ENCODE results near the gene FAM53A. TPM values are rescaled to one million over a fixed set of nuclear protein-coding genes. Genes with fewer than 3 reads are reported as not detected.

FAM53A gene
- total and polyA plus RNA-seq, 10 of the 15 experiments (the other 5 are each of a cell fraction or from before 2014, with no cell fraction given) = 0.02 to 0.87 (median 0.38) TPM; not detected in 2

- Histone ChIP-seq H4K20me1 (ENCODE audit: control insufficient read depth, insufficient read depth) (peaks cover 4% of the 10 kb centered on the region), H3K4me3 (no peak overlapping the region), H3K79me2 (ENCODE audit: control insufficient read depth, insufficient read depth, low read length) (peaks cover 70% of the 10 kb centered on the region), H3K9me3 (replicated peaks; ENCODE audit: control insufficient read depth, insufficient read depth, low read length) (no peaks in the 10 kb centered on the region), H3K36me3 (ENCODE audit: control insufficient read depth in 2 of 2, insufficient read depth in 2 of 2, low read length in 1 of 2) (peaks cover 4 to 6% of the 10 kb centered on the region in 2 experiments), H3K27me3 (replicated peaks in 1 of 2; ENCODE audit: control insufficient read depth in 2 of 2, insufficient read depth in 2 of 2, low read length in 1 of 2) (no peaks in the 10 kb centered on the region), H3K9ac (ENCODE audit: control insufficient read depth, insufficient read depth, low read length) (no peak overlapping the region), H2AFZ (ENCODE audit: control insufficient read depth, low read depth, low read length) (no peak overlapping the region), H3K4me1 (ENCODE audit: control insufficient read depth, insufficient read depth, low read length) (peaks cover 33% of the 10 kb centered on the region), H3K4me2 (ENCODE audit: control insufficient read depth, insufficient read depth) (no peak overlapping the region), H3K27ac (ENCODE audit: control insufficient read depth, insufficient read depth) (no peak overlapping the region)
- WGBS (ENCODE audit: insufficient coverage, insufficient replicate concordance, low lambda C conversion rate, missing lambda C conversion rate) = 93% methylated on average over 32 of the region's 32 CpGs
- ChIA-PET SMC1A (ENCODE audit: uncharacterized antibody, unreplicated experiment) (interaction anchor here (11.0 kb wide), 1 partner anchor 24 kb away, joined by 132 read pairs; no protein-coding TSS in a partner anchor), CTCF (interaction anchor here (15.5 kb wide), 1 partner anchor 24 kb away, joined by 317 read pairs; no protein-coding TSS in a partner anchor), POLR2A (interaction anchor here (0.7 kb wide), 1 partner anchor 8 kb away, joined by 3 read pairs; no protein-coding TSS in a partner anchor), RAD21 (ENCODE audit: unreplicated experiment) (interaction anchor here (1.3 kb wide), 1 partner anchor 9 kb away, joined by 3 read pairs; no protein-coding TSS in a partner anchor)
- no peak for TF ChIP-seq CTCF (IDR thresholded peaks at IDR 0.05 in 2 of 3, conservative IDR thresholded peaks at IDR 0.05 in 1 of 3; ENCODE audit: control insufficient read depth in 2 of 3, extremely low read depth in 1 of 3, insufficient read depth in 1 of 3, low read depth in 3 of 3, low read length in 3 of 3)
- TF ChIP-seq POLR2AphosphoS2 (IDR thresholded peaks at IDR 0.05; ENCODE audit: low read depth, low read length) = no peak
- TF ChIP-seq HCFC1 (IDR thresholded peaks at IDR 0.05; ENCODE audit: low read length) = no peak
- TF ChIP-seq CBFB (IDR thresholded peaks at IDR 0.05; ENCODE audit: low read depth) = no peak
- no peak for TF ChIP-seq NFXL1 (IDR thresholded peaks at IDR 0.05; ENCODE audit: borderline replicate concordance)
- TF ChIP-seq POLR2AphosphoS5 (IDR thresholded peaks at IDR 0.05; ENCODE audit: low read length) = 0 out of 2 replicates have a peak, but pooled peaks have one; percentile 9
- in situ Hi-C loops (cut with MboI) = no loop called here
- intact Hi-C loops (cut with micrococcal nuclease; ENCODE audit: unreplicated experiment) = no loop called here
- BruUV-seq (replicated peaks) = no TSS peak
- FAIRE-seq (no peak), DNase-seq (ENCODE audit: low read depth, low spot score) (no peak), ATAC-seq (no peak)
These were observed 33.3 kb upstream of the FAM53A start for GRCh38 chr4:1717129-1718094.

Data from GM12878 (cell line).